Psoas muscle (tissue), 8 donors: ENCODE data around the gene STK38. TPM values are rescaled to one million over a fixed set of nuclear protein-coding genes. Genes with fewer than 3 reads are reported as not detected.
"Not testable (repeated sequence)": the region's sequence is repeated elsewhere in the genome, so short reads cannot be mapped to it uniquely, and the experiment has no call there.

Experiments used
- ATAC-seq, 4 donors: fragments of 200-7000 bp; cut with Tn5 transposase; one replicate each; pipeline ENCODE4 v1.9.1; 2020; ENCODE audit warnings: moderate library complexity in 3 of 4, mild to moderate bottlenecking in 2 of 4
- DNase-seq, 2 donors: peaks; one replicate each; pipeline ENCODE4 v3.0.0-alpha.2; 2020
- H3K27ac ChIP-seq: fragments of 200-600 bp; one replicate; pipeline ENCODE4 v1.8.0; 2022
- H3K27me3 ChIP-seq, 3 donors: fragments of 200-600 bp in 1 of 3; one replicate each; pipeline versions ENCODE4 v1.6.1 to v1.8.0; 2013 to 2022; ENCODE audit warnings: low read length in 2 of 3, mild to moderate bottlenecking in 2 of 3, moderate library complexity in 1 of 3; ENCODE audit not compliant: insufficient read depth in 3 of 3
- H3K36me3 ChIP-seq, 2 donors: fragments of 200-600 bp in 1 of 2; one replicate each; pipeline versions ENCODE4 v1.6.1 to v1.8.0; 2013 to 2022; ENCODE audit warnings: low read depth in 1 of 2, mild to moderate bottlenecking in 1 of 2, moderate library complexity in 1 of 2; ENCODE audit not compliant: insufficient read depth in 1 of 2
- H3K4me1 ChIP-seq: fragments of 200-600 bp; one replicate; pipeline ENCODE4 v1.8.0; 2022
- H3K4me3 ChIP-seq: fragments of 200-600 bp; one replicate; pipeline ENCODE4 v1.8.0; 2022; ENCODE audit warnings: mild to moderate bottlenecking
- H3K9me3 ChIP-seq: fragments of 200-600 bp; one replicate; pipeline ENCODE4 v1.8.0; 2022
- CTCF ChIP-seq: fragments of 200-600 bp; IDR thresholded peaks from one replicate; pipeline ENCODE4 v1.8.0; 2022; ENCODE audit warnings: antibody characterized with exemption
- WGBS, 3 donors: extraction: QIAGEN DNeasy Blood & Tissue Kit; methylation state at CpG; one replicate each; pipeline versions ENCODE4 v1.1.6 to v1.1.7; 2013; 5-methylcytosine and 5-hydroxymethylcytosine counted together
- intact Hi-C, 2 donors: fragments of 100-400 bp; cut with DNase I; formaldehyde crosslinking; loops; one replicate each; pipeline versions ENCODE4 v1.11.0 to v1.14.2; 2022
- polyA plus RNA-seq, 3 donors: library from polyadenylated mRNA; stranded (reverse); fragments of 200-250 nt; gene quantifications; one replicate each; pipeline ENCODE4 v1.2.3, GENCODE V29; 2013
- total RNA-seq, 4 donors: library from RNA; stranded (reverse); fragmentation: NEBNext Ultra II Directional in 2 of 4; extraction: Animal tissue kit (Norgen Biotek cat#: 25700) in 2 of 4; gene quantifications; one replicate each; pipeline versions ENCODE4 v1.2.1 to v1.2.4, GENCODE V29; 2021 to 2023
- donor health status: healthy with polysubstance abuse.
- donor health status: DM: no; HTN: no; CAD: no; lungs with moderate emphysema.
- donor health status: Bipolar disorder and iron deficiency.
- donor health status: healthy.
- donor health status: DM: yes; HTN: yes; CAD: no.
- donor health status: DM: no; HTN: no; CAD: no.
- donor health status: DM: no; HTN: no; CAD: no.
- donor health status: DM: yes; HTN: yes; CAD: no.

The STK38 gene
- total and polyA plus RNA-seq, 7 donors: 7.7 to 18.9 (median 11.7) TPM

GRCh38 chr6:36460916-36461315, 86.4 kb downstream of the STK38 start:
- Histone ChIP-seq H3K27me3 (no peaks in the 10 kb centered on the region), H3K4me3 (no peak overlapping the region), H3K36me3 (no peaks in the 10 kb centered on the region), H3K27ac (no peak overlapping the region), H3K9me3 (no peaks in the 10 kb centered on the region), H3K4me1 (peaks cover 30% of the 10 kb centered on the region)
- intact Hi-C loops: no loop called here
- ATAC-seq (no peak), DNase-seq (no peak)
- TF ChIP-seq CTCF: no peak

DNA sequence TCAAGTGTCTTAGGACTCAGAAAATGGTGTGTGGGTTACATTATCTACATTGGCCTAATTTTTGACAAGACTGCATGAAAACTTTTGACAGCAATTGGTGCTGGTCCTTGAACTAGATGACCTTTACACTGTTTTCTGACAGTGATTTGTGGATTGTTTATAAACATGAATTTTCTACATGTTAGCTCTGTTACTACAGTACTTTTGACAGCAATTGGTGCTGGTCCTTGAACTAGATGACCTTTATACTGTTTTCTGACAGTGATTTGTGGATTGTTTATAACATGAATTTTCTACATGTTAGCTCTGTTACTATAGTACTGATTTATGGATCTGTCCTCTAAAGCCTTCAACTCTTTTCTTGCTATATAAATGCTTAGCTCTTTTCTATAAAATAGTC, 87.8 kb downstream of the STK38 start:
- Histone ChIP-seq H3K9me3 (no peaks in the 10 kb centered on the region), H3K27me3 (no peaks in the 10 kb centered on the region), H3K4me3 (no peak overlapping the region), H3K27ac (no peak overlapping the region), H3K36me3 (no peaks in the 10 kb centered on the region), H3K4me1 (peaks cover 35% of the 10 kb centered on the region)
- TF ChIP-seq CTCF: no peak
- ATAC-seq: no peak
- DNase-seq: no peak
- intact Hi-C loops: no loop called here

GRCh38 chr6:36455486-36456027, 91.7 kb downstream of the STK38 start:
- WGBS, 3 donors: 80 to 86% (median 81%) methylated on average over 3 of the region's 3 CpGs
- Histone ChIP-seq H3K27me3 (no peaks in the 10 kb centered on the region), H3K4me1 (peaks cover 18% of the 10 kb centered on the region), H3K27ac (no peak overlapping the region), H3K4me3 (no peak overlapping the region), H3K9me3 (no peaks in the 10 kb centered on the region), H3K36me3 (peaks cover 0 to 9% of the 10 kb centered on the region in 2 donors)
- ATAC-seq (no peak), DNase-seq (no peak)
- intact Hi-C loops: no loop called here
- no peak for TF ChIP-seq CTCF

GRCh38 chr6:36452897-36453296, 94.4 kb downstream of the STK38 start:
- H3K9me3 ChIP-seq, H3K4me1 ChIP-seq, H3K27me3 ChIP-seq, H3K4me3 ChIP-seq, DNase-seq, intact Hi-C loops, ATAC-seq, H3K27ac ChIP-seq: not testable (repeated sequence)
- WGBS, 3 donors: 97 to 98% (median 98%) methylated on average over 8 of the region's 8 CpGs
- peaks cover 2 to 18% of the 10 kb centered on the region in 2 donors for H3K36me3 ChIP-seq

- not testable (repeated sequence) for H3K27ac ChIP-seq, DNase-seq, H3K27me3 ChIP-seq, H3K4me3 ChIP-seq, ATAC-seq, H3K9me3 ChIP-seq
- peaks cover 20% of the 10 kb centered on the region for H3K4me1 ChIP-seq
- WGBS, 3 donors: 96 to 97% (median 96%) methylated on average over 10 of the region's 10 CpGs
- H3K36me3 ChIP-seq: peaks cover 2 to 18% of the 10 kb centered on the region in 2 donors
- intact Hi-C loops: loop anchor here (10.0 kb wide), 2 partner anchors 146 to 236 kb away; partner anchors contain the start of gene SRSF3 (in 1 of the 2)
These were observed 98.1 kb downstream of the STK38 start for GRCh38 chr6:36449173-36449572.

DNA sequence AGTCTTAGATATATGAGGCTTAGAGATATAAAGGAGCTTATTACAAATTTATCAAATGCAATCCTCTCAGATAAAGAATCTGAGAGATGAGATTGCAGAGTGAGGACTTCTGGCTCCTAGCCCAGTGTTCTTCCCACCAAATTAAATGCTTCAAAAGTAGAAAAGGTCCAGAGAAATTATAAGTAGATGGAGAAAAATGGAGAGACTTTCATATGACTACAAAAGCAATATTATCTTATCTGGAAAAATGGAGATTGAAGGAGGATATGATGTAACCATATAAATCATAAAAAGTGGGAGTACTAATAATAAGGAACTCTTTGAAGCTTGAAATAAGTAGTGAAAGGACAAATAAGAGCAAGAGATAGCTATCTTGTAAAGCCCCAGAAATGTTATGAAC, 101.7 kb downstream of the STK38 start:
- intact Hi-C loops: loop anchor here (10.0 kb wide), 2 partner anchors 149 to 239 kb away; partner anchors contain the start of gene SRSF3 (in 1 of the 2)
- no peaks in the 10 kb centered on the region for H3K9me3 ChIP-seq
- peaks cover 2 to 8% of the 10 kb centered on the region in 2 donors for H3K36me3 ChIP-seq
- H3K4me3 ChIP-seq: no peak overlapping the region
- ATAC-seq (no peak), DNase-seq (no peak)
- peaks cover 40% of the 10 kb centered on the region for H3K4me1 ChIP-seq
- peak overlapping the region; percentile 95 for H3K27ac ChIP-seq
- no peaks in the 10 kb centered on the region for H3K27me3 ChIP-seq
- no peak for TF ChIP-seq CTCF
